ENCODE results near the gene PROB1.
"Not testable (repeated sequence)": the region's sequence is repeated elsewhere in the genome, so short reads cannot be mapped to it uniquely, and the experiment has no call there.

Gene PROB1

DNA sequence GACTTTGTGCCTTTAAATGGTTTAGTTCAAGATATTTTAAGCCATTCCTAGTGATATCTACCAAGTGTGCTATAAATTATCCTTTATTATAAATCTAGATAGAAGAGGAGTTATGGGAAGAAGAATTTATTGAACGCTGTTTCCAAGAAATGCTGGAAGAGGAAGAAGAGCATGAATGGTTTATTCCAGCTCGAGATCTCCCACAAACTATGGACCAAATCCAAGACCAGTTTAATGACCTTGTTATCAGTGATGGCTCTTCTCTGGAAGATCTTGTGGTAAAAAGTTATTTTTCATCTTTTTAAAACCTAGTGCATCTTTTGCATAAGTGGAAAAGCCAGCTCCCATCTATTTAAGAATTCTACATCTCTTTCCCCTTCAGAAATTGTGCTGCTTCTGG lies 30.4 kb downstream of the PROB1 start:
- Mint-ChIP-seq H3K4me1 (peaks cover 13% of the 10 kb centered on the region), H3K27ac (no peak overlapping the region), H3K4me3 (no peak overlapping the region), H3K36me3 (ENCODE audit: low read depth) (peaks cover 20% of the 10 kb centered on the region), H3K27me3 (no peaks in the 10 kb centered on the region), H3K9me3 (no peaks in the 10 kb centered on the region)
- no peak for ATAC-seq
- no peak for DNase-seq

GRCh38 chr5:139363937-139364336 lies 31.0 kb downstream of the PROB1 start:
- no peaks in the 10 kb centered on the region for H3K9me3 Mint-ChIP-seq
- no peak overlapping the region for H3K27ac Mint-ChIP-seq
- DNase-seq (no peak), ATAC-seq (no peak)
- no peaks in the 10 kb centered on the region for H3K27me3 Mint-ChIP-seq
- no peak overlapping the region for H3K4me3 Mint-ChIP-seq
- H3K4me1 Mint-ChIP-seq, result peaks cover 13% of the 10 kb centered on the region
- peaks cover 20% of the 10 kb centered on the region for H3K36me3 Mint-ChIP-seq (ENCODE audit: low read depth)

DNA sequence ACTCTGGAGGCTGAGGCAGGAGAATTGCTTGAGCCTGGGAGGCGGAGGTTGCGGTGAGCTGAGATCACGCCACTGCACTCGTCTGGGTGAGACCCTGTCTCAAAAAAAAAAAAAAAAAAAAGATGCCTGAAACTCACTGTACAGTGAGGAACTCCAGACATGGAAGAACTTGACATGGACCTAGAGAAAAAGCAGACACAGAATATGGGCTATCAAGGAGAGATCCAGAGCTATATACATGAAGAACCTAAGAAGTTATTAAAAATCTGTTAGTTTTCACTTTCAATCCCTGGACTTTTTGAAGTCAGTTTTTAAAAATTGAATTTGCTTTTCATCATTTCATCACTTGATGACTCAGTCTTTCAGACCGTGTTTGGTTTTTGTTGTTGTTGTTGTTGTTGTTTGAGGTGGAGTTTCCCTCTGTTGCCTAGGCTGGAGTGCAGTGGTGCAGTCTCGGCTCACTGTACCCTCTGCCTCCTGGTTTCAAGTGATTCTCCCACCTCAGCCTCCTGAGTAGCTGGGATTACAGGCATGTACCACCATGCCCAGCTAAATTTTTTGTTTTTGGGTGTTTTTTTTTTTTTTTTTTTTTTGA lies 33.0 kb downstream of the PROB1 start:
- ATAC-seq, result no peak
- no peak overlapping the region for H3K4me3 Mint-ChIP-seq
- peaks cover 15% of the 10 kb centered on the region for H3K4me1 Mint-ChIP-seq
- DNase-seq, result no peak
- H3K27ac Mint-ChIP-seq, result no peak overlapping the region
- peaks cover 21% of the 10 kb centered on the region for H3K36me3 Mint-ChIP-seq (ENCODE audit: low read depth)
- no peaks in the 10 kb centered on the region for H3K9me3 Mint-ChIP-seq
- H3K27me3 Mint-ChIP-seq, result no peaks in the 10 kb centered on the region

GRCh38 chr5:139360384-139360783 lies 34.5 kb downstream of the PROB1 start:
- H3K27me3 Mint-ChIP-seq, result no peaks in the 10 kb centered on the region
- no peak overlapping the region for H3K4me3 Mint-ChIP-seq
- H3K9me3 Mint-ChIP-seq, result no peaks in the 10 kb centered on the region
- ATAC-seq (no peak), DNase-seq (no peak)
- H3K27ac Mint-ChIP-seq, result no peak overlapping the region
- peaks cover 21% of the 10 kb centered on the region for H3K36me3 Mint-ChIP-seq (ENCODE audit: low read depth)
- peaks cover 20% of the 10 kb centered on the region for H3K4me1 Mint-ChIP-seq

- Mint-ChIP-seq H3K4me3 (no peak overlapping the region), H3K27ac (no peak overlapping the region), H3K4me1 (peaks cover 15% of the 10 kb centered on the region), H3K27me3 (no peaks in the 10 kb centered on the region), H3K9me3 (no peaks in the 10 kb centered on the region), H3K36me3 (ENCODE audit: low read depth) (peaks cover 20% of the 10 kb centered on the region)
- ATAC-seq, result no peak
- no peak for DNase-seq
Observed at GRCh38 chr5:139358064-139358463, 36.8 kb downstream of the PROB1 start.

GRCh38 chr5:139355900-139356299 lies 39.0 kb downstream of the PROB1 start:
- ATAC-seq, H3K27me3 Mint-ChIP-seq, DNase-seq, H3K9me3 Mint-ChIP-seq, H3K27ac Mint-ChIP-seq, H3K4me3 Mint-ChIP-seq: not testable (repeated sequence)
- Mint-ChIP-seq H3K4me1 (peaks cover 14% of the 10 kb centered on the region), H3K36me3 (ENCODE audit: low read depth) (peaks cover 21% of the 10 kb centered on the region)

- no peaks in the 10 kb centered on the region for H3K9me3 Mint-ChIP-seq
- no peak for ATAC-seq
- no peak overlapping the region for H3K4me3 Mint-ChIP-seq
- H3K27me3 Mint-ChIP-seq, result no peaks in the 10 kb centered on the region
- H3K4me1 Mint-ChIP-seq, result peaks cover 17% of the 10 kb centered on the region
- peaks cover 17% of the 10 kb centered on the region for H3K36me3 Mint-ChIP-seq (ENCODE audit: low read depth)
- no peak for DNase-seq
- no peak overlapping the region for H3K27ac Mint-ChIP-seq
Observed at GRCh38 chr5:139354186-139354585, 40.7 kb downstream of the PROB1 start.

DNA sequence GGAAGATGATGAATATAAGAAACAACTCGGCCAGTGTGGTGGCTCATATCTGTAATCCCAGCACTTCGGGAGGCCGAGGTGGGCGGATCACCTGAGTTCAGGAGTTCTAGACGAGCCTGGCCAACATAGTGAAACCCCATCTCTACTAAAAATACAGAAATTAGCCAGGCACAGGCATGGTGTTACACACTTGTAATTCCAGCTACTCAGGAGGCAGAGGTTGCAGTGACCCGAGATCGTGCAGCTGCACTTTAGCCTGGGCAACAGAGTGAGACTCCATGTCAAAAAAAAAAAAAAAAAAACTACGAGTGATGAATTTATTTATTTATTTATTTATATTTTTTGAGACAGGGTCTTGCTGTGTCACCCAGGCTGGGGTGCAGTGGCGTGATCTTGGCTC lies 47.0 kb downstream of the PROB1 start:
- not testable (repeated sequence) for H3K9me3 Mint-ChIP-seq, H3K4me3 Mint-ChIP-seq, H3K27ac Mint-ChIP-seq, H3K27me3 Mint-ChIP-seq, DNase-seq, ATAC-seq
- H3K36me3 Mint-ChIP-seq (ENCODE audit: low read depth), result peaks cover 13% of the 10 kb centered on the region
- H3K4me1 Mint-ChIP-seq, result peaks cover 47% of the 10 kb centered on the region

DNA sequence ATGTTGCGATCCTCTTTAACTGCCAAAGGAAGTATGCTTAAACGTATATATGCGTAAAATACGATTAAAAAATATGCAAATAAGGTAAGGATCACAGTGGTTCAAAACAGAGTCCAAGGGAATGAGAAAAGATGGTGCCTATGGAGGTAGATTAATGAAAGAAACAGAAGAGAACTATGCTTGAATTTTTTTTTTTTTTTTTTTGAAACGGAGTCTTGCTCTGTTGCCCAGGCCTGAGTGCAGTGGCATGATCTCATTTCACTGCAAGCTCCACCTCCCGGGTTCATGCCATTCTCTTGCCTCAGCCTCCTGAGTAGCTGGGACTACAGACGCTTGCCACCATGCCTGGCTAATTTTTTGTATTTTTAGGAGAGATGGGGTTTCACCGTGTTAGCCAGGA lies 49.5 kb downstream of the PROB1 start:
- not testable (repeated sequence) for H3K4me3 Mint-ChIP-seq, H3K27me3 Mint-ChIP-seq, H3K27ac Mint-ChIP-seq, DNase-seq, H3K9me3 Mint-ChIP-seq, ATAC-seq
- H3K4me1 Mint-ChIP-seq, result peaks cover 62% of the 10 kb centered on the region
- peaks cover 13% of the 10 kb centered on the region for H3K36me3 Mint-ChIP-seq (ENCODE audit: low read depth)

DNA sequence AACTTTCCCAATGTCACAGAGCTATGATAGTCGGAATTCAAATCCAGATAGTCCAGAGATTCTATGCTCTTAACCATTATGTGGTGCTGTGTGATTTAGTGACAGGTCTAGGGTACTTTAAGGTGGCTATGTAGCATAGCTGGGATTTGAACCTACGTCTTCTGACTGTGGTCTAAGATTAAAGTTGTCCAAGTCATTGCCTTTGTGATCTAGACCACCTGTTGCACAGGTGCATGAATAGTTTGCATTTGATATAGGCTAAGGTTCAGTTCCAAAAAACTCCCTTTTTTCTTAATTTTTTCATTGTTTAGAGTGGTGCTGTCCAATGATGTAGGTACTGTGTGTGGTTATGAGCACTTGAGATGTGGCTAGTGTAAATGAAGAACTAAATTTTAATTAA lies 50.7 kb downstream of the PROB1 start:
- H3K36me3 Mint-ChIP-seq (ENCODE audit: low read depth), result peaks cover 13% of the 10 kb centered on the region
- H3K4me1 Mint-ChIP-seq, result peaks cover 61% of the 10 kb centered on the region
- H3K4me3 Mint-ChIP-seq, result peak overlapping the region; percentile 94
- peak overlapping the region; percentile 26 for H3K27ac Mint-ChIP-seq
- DNase-seq (no peak), ATAC-seq (no peak)
- H3K27me3 Mint-ChIP-seq, result peaks cover 3% of the 10 kb centered on the region
- H3K9me3 Mint-ChIP-seq, result no peaks in the 10 kb centered on the region

DNA sequence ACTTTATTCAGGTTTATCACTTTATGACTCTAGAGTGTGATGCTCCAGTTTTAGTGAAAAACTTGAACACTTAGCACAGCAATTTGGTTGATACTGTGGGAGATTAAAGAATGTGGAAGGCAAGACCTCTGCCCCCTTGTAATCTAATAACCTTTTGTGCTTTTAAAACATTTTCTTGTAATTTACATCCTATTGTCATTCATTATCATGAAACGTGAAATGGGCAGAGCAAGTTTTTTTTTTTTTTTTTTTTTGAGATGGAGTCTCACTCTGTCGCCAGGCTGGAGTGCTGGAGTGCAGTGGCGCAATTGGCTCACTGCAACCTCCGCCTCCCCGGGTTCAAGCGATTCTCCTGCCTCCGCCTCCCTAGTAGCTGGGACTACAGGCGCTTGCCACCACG lies 51.4 kb downstream of the PROB1 start:
- Mint-ChIP-seq H3K36me3 (ENCODE audit: low read depth) (peaks cover 13% of the 10 kb centered on the region), H3K27me3 (peaks cover 3% of the 10 kb centered on the region), H3K4me3 (peak overlapping the region; percentile 94), H3K27ac (peak overlapping the region; percentile 96), H3K4me1 (peaks cover 56% of the 10 kb centered on the region), H3K9me3 (no peaks in the 10 kb centered on the region)
- ATAC-seq (no peak), DNase-seq (no peak)

- Mint-ChIP-seq H3K4me1 (peaks cover 52% of the 10 kb centered on the region), H3K9me3 (no peaks in the 10 kb centered on the region), H3K36me3 (ENCODE audit: low read depth) (peaks cover 12% of the 10 kb centered on the region), H3K27ac (peak overlapping the region; percentile 96), H3K4me3 (peak overlapping the region; percentile 94), H3K27me3 (peaks cover 3% of the 10 kb centered on the region)
- DNase-seq (no peak), ATAC-seq (peak; percentile 73)
Observed at GRCh38 chr5:139342423-139342723, 52.5 kb downstream of the PROB1 start.

DNA sequence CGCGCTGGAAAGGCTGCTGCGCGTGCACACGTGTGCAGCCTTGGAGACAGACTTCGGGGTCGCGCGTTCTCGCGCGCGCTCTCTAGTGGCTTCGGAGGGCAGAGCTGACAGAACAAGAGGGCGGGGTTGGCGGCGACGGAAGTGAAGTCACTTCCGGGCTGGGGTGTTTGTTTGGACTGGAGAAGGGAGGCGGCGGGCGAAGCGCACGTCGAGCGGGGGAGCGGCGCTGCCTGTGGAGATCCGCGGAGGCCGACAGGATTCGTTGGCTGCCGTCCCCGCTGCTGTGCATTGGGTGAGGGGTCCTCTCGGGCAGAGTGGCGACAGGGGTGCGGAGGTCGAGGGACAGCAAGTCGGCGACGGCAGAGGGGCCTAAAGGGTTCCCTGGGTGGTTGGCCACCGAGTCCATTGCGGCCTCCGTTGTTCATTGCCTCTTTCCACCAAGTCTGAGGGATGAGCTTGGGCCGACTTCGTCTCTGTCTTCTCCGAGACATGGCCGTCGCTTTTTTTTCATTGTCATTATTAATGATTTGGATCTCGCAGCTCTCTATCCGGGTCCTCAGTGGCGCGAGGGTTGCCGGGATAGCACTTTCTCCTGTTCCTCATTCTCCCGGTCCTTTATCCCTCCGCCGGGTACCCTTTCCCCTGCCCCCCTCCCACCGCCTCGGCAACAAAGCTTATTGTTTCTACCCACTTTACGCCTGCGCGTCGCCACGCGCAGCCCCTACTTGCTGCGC lies 53.0 kb downstream of the PROB1 start, which contains the start of gene PAIP2:
Gene PAIP2 (plus strand): TSS at position 166 of the 734 bp plus-strand sequence. CDS start 21,931 bp downstream, outside the sequence.
- Mint-ChIP-seq H3K27me3 (peaks cover 3% of the 10 kb centered on the region), H3K27ac (peak within 1 kb of the TSS; percentile 96)
- peak; percentile 98 for DNase-seq

GRCh38 chr5:139341187-139341688 lies 53.7 kb downstream of the PROB1 start:
- H3K27me3 Mint-ChIP-seq, result peaks cover 3% of the 10 kb centered on the region
- peaks cover 7% of the 10 kb centered on the region for H3K36me3 Mint-ChIP-seq (ENCODE audit: low read depth)
- H3K4me1 Mint-ChIP-seq, result peaks cover 49% of the 10 kb centered on the region
- H3K9me3 Mint-ChIP-seq, result no peaks in the 10 kb centered on the region
- H3K27ac Mint-ChIP-seq, result peak overlapping the region; percentile 96
- ATAC-seq (no peak), DNase-seq (no peak)
- peak overlapping the region; percentile 94 for H3K4me3 Mint-ChIP-seq

More for the DNA sequence above, 53.0 kb downstream of the PROB1 start, which contains the start of gene PAIP2:
- Mint-ChIP-seq H3K4me3 (peak within 1 kb of the TSS; percentile 94), H3K36me3 (ENCODE audit: low read depth) (peaks cover 9% of the 10 kb centered on the region), H3K9me3 (no peaks in the 10 kb centered on the region), H3K4me1 (peaks cover 49% of the 10 kb centered on the region)
- peak; percentile 90 for ATAC-seq

All from activated naive CD8-positive, alpha-beta T cell treated with anti-CD3 and anti-CD28 coated beads, Interleukin-2, amount 50 U/mL, for 24 hours (primary cell).